Panc1 (cell line): Measurements from ENCODE around the gene ACTR3C.

Experiments used
- POLR2AphosphoS5 ChIP-seq: IDR thresholded peaks from 2 replicates; pipeline ENCODE4 v1.6.1; 2012; ENCODE audit warnings: mild to moderate bottlenecking, low read depth, low read length, moderate library complexity
- REST ChIP-seq, 2 experiments: IDR thresholded peaks; 2 replicates each; pipeline ENCODE4 v1.6.1; 2011 to 2012; ENCODE audit warnings: low read depth in 2 of 2, control low read depth in 1 of 2, low read length in 1 of 2, mild to moderate bottlenecking in 1 of 2, moderate library complexity in 1 of 2; ENCODE audit not compliant: insufficient read depth in 1 of 2
- SIN3A ChIP-seq: IDR thresholded peaks from 2 replicates; pipeline ENCODE4 v1.6.1; 2012; ENCODE audit warnings: low read depth, mild to moderate bottlenecking, low read length, moderate library complexity, borderline replicate concordance; ENCODE audit not compliant: insufficient read depth
- TF ChIP-seq, protein P1 (sequence below): fragments of 450-650 bp; IDR thresholded peaks from 2 replicates; pipeline ENCODE4 v1.5.1; 2017; ENCODE audit warnings: mild to moderate bottlenecking

DNA sequence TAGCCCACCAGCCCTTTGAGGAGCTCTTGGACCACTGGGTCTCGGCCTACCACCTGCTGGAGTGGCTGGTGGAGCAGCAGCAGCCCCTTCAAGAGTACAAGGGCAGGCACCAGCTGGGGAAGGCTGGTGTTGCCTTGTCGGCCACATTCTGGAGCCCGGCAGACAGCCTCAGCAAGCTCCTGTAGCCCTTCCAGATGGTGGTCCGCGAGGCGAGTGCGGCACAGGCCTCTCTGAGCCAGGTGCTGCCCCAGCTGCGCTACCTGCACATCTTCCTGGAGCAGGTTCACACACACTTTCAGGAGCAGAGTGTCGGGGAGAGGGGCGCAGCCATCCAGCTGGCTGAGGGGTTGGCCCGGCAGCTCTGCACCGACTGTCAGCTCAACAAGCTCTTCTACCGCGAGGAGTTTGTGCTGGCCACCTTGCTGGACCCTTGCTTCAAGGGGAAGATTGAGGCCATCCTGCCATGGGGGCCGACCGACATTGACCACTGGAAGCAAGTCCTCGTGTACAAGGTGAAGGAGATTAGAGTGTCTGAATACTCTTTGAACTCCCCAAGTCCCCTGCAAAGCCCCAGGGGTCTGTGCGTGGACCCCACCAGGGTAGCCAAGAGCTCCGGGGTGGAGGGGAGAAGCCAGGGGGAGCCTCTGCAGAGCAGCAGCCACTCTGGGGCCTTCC lies 7.0 kb upstream of the ACTR3C start:
- TF ChIP-seq, protein P1, sequence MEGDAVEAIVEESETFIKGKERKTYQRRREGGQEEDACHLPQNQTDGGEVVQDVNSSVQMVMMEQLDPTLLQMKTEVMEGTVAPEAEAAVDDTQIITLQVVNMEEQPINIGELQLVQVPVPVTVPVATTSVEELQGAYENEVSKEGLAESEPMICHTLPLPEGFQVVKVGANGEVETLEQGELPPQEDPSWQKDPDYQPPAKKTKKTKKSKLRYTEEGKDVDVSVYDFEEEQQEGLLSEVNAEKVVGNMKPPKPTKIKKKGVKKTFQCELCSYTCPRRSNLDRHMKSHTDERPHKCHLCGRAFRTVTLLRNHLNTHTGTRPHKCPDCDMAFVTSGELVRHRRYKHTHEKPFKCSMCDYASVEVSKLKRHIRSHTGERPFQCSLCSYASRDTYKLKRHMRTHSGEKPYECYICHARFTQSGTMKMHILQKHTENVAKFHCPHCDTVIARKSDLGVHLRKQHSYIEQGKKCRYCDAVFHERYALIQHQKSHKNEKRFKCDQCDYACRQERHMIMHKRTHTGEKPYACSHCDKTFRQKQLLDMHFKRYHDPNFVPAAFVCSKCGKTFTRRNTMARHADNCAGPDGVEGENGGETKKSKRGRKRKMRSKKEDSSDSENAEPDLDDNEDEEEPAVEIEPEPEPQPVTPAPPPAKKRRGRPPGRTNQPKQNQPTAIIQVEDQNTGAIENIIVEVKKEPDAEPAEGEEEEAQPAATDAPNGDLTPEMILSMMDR: no peak
- TF ChIP-seq SIN3A (no peak), POLR2AphosphoS5 (no peak), REST (IDR thresholded peaks at IDR 0.05; ENCODE audit: insufficient read depth in 1 of 2, low read depth in 2 of 2, low read length in 1 of 2) (no peak)
